MM.1S (cell line): Measurements from ENCODE around the gene SMIM1.

Experiments
- DNase-seq: peaks from one replicate; pipeline ENCODE4 v3.0.0-alpha.2; 2015
- H2AFZ ChIP-seq: fragments of 300-600 bp; sonication (generic); 2 replicates; pipeline ENCODE4 v1.6.0; 2016; ENCODE audit warnings: antibody characterized with exemption, low read length
- H3F3A ChIP-seq: fragments of 300-600 bp; sonication (generic); 2 replicates; pipeline ENCODE4 v1.6.1; 2016; ENCODE audit warnings: mild to moderate bottlenecking, antibody characterized with exemption, low read length, moderate library complexity, mixed read lengths; ENCODE audit not compliant: insufficient read depth
- H3K27ac ChIP-seq: fragments of 300-600 bp; sonication (generic); 2 replicates; pipeline ENCODE4 v1.5.1; 2016; ENCODE audit warnings: mild to moderate bottlenecking, low read length
- H3K27me3 ChIP-seq: fragments of 300-600 bp; sonication (generic); replicated peaks from 2 replicates; pipeline ENCODE4 v1.6.0; 2016; ENCODE audit warnings: low read length; ENCODE audit not compliant: insufficient read depth
- H3K36me3 ChIP-seq: fragments of 300-600 bp; sonication (generic); replicated peaks from 2 replicates; pipeline ENCODE4 v1.6.1; 2016; ENCODE audit warnings: mild to moderate bottlenecking, low read length, mixed read lengths; ENCODE audit not compliant: insufficient read depth
- H3K4me1 ChIP-seq: fragments of 300-600 bp; sonication (generic); 2 replicates; pipeline ENCODE4 v1.6.1; 2016; ENCODE audit warnings: low read length, mixed read lengths
- H3K4me2 ChIP-seq: fragments of 300-600 bp; sonication (generic); 2 replicates; pipeline ENCODE4 v1.6.0; 2016; ENCODE audit warnings: low read depth, low read length
- H3K4me3 ChIP-seq: fragments of 300-600 bp; sonication (generic); 2 replicates; pipeline ENCODE4 v1.5.1; 2016; ENCODE audit warnings: low read length, mixed read lengths
- H3K79me2 ChIP-seq: fragments of 300-600 bp; sonication (generic); 2 replicates; pipeline ENCODE4 v1.6.1; 2016; ENCODE audit warnings: mixed run types, low read length, mixed read lengths
- H3K9ac ChIP-seq: fragments of 300-600 bp; sonication (generic); 2 replicates; pipeline ENCODE4 v1.6.1; 2016; ENCODE audit warnings: low read length, mixed read lengths
- H3K9me2 ChIP-seq: fragments of 300-600 bp; sonication (generic); replicated peaks from 2 replicates; pipeline ENCODE4 v1.6.1; 2016; ENCODE audit warnings: mild to moderate bottlenecking, low read length, mixed read lengths; ENCODE audit not compliant: insufficient read depth
- H3K9me3 ChIP-seq: fragments of 300-600 bp; sonication (generic); replicated peaks from 2 replicates; pipeline ENCODE4 v1.6.1; 2016; ENCODE audit warnings: mild to moderate bottlenecking, low read length, mixed read lengths; ENCODE audit not compliant: insufficient read depth
- H4K20me1 ChIP-seq: fragments of 300-600 bp; sonication (generic); 2 replicates; pipeline ENCODE4 v1.6.1; 2016; ENCODE audit warnings: mild to moderate bottlenecking, low read length, moderate library complexity, mixed read lengths; ENCODE audit not compliant: insufficient read depth
- CTCF ChIP-seq: fragments of 300-600 bp; sonication (generic); IDR thresholded peaks from 2 replicates; pipeline ENCODE4 v1.5.1; 2016; ENCODE audit warnings: antibody characterized with exemption, low read length, mixed read lengths
- EZH2 ChIP-seq: fragments of 300-600 bp; sonication (generic); optimal IDR thresholded peaks from 2 replicates; pipeline ENCODE3; 2017; ENCODE audit warnings: low read depth, mild to moderate bottlenecking, antibody characterized with exemption, low read length, mixed read lengths
- EZH2phosphoT487 ChIP-seq: fragments of 300-600 bp; sonication (generic); IDR thresholded peaks from 2 replicates; pipeline ENCODE4 v1.6.1; 2018; ENCODE audit warnings: antibody characterized with exemption, low read length

SMIM1 gene

DNA sequence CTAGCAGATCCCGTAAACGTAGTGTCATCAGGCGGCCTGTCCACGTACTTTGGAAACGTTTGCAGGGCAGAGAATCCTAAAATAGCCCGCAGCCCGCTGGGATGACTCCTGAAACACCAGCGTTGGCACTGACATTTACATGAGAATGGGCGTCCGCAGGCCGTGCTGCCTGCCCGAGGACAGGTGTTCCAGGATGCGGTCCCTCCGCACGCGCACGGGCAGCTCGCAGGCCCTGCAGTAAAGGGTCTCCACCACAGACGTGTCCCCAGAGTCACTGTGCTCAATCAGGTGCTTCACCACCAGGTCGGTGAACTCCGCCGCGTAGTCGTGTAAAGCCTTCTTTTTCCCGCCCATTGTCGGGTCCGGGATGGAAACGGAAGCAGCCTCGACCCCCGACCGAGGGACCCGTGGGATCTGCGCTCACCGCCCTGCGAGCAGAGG, 26.1 kb upstream of the SMIM1 start:
- Histone ChIP-seq H3K4me3 (peak overlapping the region; percentile 46; the same call in 1 of the 2 replicates), H4K20me1 (no peaks in the 10 kb centered on the region), H2AFZ (no peak overlapping the region), H3K9ac (no peak overlapping the region), H3K9me2 (no peaks in the 10 kb centered on the region), H3F3A (no peaks in the 10 kb centered on the region), H3K27me3 (peaks cover 20% of the 10 kb centered on the region), H3K9me3 (no peaks in the 10 kb centered on the region), H3K4me2 (peak overlapping the region; percentile 60; the same call in 1 of the 2 replicates), H3K4me1 (peaks cover 5% of the 10 kb centered on the region; the same call in 1 of the 2 replicates), H3K79me2 (no peaks in the 10 kb centered on the region), H3K27ac (no peak overlapping the region), H3K36me3 (no peaks in the 10 kb centered on the region)
- no peak for DNase-seq
- TF ChIP-seq CTCF: no peak
- no peak for TF ChIP-seq EZH2phosphoT487
- TF ChIP-seq EZH2: no peak

GRCh38 chr1:3746830-3747521, 25.6 kb upstream of the SMIM1 start:
- Histone ChIP-seq H3K9ac (peak overlapping the region; percentile 23; the same call in 1 of the 2 replicates), H3K9me3 (no peaks in the 10 kb centered on the region), H3K4me2 (peak overlapping the region; percentile 60; the same call in 1 of the 2 replicates), H4K20me1 (no peaks in the 10 kb centered on the region), H3F3A (no peaks in the 10 kb centered on the region), H2AFZ (peak overlapping the region; percentile 75), H3K27me3 (peaks cover 24% of the 10 kb centered on the region), H3K4me1 (peaks cover 5% of the 10 kb centered on the region; the same call in 1 of the 2 replicates), H3K4me3 (peak overlapping the region; percentile 46), H3K36me3 (no peaks in the 10 kb centered on the region), H3K79me2 (no peaks in the 10 kb centered on the region), H3K27ac (no peak overlapping the region), H3K9me2 (no peaks in the 10 kb centered on the region)
- DNase-seq: peak; percentile 70
- TF ChIP-seq EZH2phosphoT487: no peak
- TF ChIP-seq CTCF: no peak
- TF ChIP-seq EZH2: no peak

DNA sequence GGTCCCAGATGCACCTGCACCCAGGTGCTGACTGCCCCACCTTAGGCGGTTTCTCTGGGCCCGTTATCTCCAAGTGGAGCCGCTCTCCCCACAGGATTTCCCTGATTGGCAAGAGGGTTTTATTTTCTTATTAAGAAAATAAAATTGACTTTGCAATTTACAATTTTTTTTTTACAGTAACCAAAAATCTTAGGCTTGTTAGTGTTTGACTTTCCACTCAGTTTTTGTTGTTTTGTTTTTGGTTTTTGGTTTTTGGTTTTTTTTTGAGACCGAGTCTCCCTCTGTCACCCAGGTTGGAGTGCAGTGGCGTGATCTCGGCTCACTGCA, 25.1 kb upstream of the SMIM1 start:
- Histone ChIP-seq H3K4me3 (peak overlapping the region; percentile 46), H2AFZ (peak overlapping the region; percentile 75; the same call in 1 of the 2 replicates), H3K36me3 (no peaks in the 10 kb centered on the region), H3K9ac (no peak overlapping the region), H3K27me3 (peaks cover 29% of the 10 kb centered on the region), H3K9me2 (no peaks in the 10 kb centered on the region), H3K4me2 (peak overlapping the region; percentile 60; the same call in 1 of the 2 replicates), H3K4me1 (peaks cover 5% of the 10 kb centered on the region; the same call in 1 of the 2 replicates), H3K27ac (no peak overlapping the region), H4K20me1 (no peaks in the 10 kb centered on the region), H3F3A (no peaks in the 10 kb centered on the region), H3K9me3 (no peaks in the 10 kb centered on the region), H3K79me2 (no peaks in the 10 kb centered on the region)
- no peak for DNase-seq
- TF ChIP-seq CTCF: no peak
- TF ChIP-seq EZH2: no peak
- TF ChIP-seq EZH2phosphoT487: no peak
